H1 (cell line): ENCODE measurements around the gene INSYN2A. TPM values are rescaled to one million over a fixed set of nuclear protein-coding genes. Genes with fewer than 3 reads are reported as not detected.

ENCODE experiments used
- CEBPB ChIP-seq: IDR thresholded peaks from 2 replicates; pipeline ENCODE4 v1.6.1; 2012; ENCODE audit warnings: low read depth, low read length
- NRF1 ChIP-seq: IDR thresholded peaks from 2 replicates; pipeline ENCODE4 v1.6.1; 2011; ENCODE audit warnings: mild to moderate bottlenecking, low read depth, low read length, improper control_type of control experiment
- RAD21 ChIP-seq, 2 experiments: IDR thresholded peaks in 1 of 2; conservative IDR thresholded peaks in 1 of 2; 2 replicates each; pipeline ENCODE4 v1.6.1; 2011; ENCODE audit warnings: low read depth in 2 of 2, low read length in 2 of 2, improper control_type of control experiment in 1 of 2, inconsistent platforms in 1 of 2, mild to moderate bottlenecking in 1 of 2, moderate library complexity in 1 of 2
- polyA plus RNA-seq, 7 experiments: library from polyadenylated mRNA; depleted of rRNA in 3 of 7; stranded (reverse) in 5 of 7; unstranded in 2 of 7; fragments of >200 nt in 5 of 7; fragments of 200-250 nt in 2 of 7; gene quantifications; 1 replicate in 5 of 7; 2 replicates in 1 of 7; 4 replicates in 1 of 7; pipeline versions ENCODE4 v1.2.1 to v1.2.3, GENCODE V29; 2011 to 2013; ENCODE audit warnings: missing spikeins in 2 of 7, mixed read lengths in 2 of 7
- total RNA-seq: library from RNA; stranded (reverse); fragmentation: NEBNext Ultra II Directional; extraction: Animal tissue kit (Norgen Biotek cat#: 25700); gene quantifications from 2 replicates; pipeline ENCODE4 v1.2.1, GENCODE V29; 2021

INSYN2A gene
- total and polyA plus RNA-seq, 2 of the 8 experiments (the other 6 are each of a cell fraction or from before 2014, with no cell fraction given), result 0.11 to 0.19 TPM

DNA sequence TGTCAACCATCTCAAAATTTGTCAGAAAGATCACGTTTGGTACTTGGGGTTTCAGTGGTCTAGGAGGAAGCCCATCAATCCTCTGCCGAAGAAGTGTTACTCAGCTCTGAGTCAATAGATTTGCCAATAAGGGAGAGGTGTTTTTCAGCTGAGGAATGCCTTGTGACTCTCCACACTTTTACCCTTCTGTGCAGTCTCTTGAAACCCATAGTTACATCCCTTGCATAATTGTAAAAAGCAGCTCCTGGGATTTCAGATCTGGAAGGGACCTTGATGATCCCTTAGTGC, 47.5 kb downstream of the INSYN2A start (continued):
- TF ChIP-seq CEBPB, result no peak
- TF ChIP-seq NRF1, result no peak
- no peak for TF ChIP-seq RAD21 (IDR thresholded peaks at IDR 0.05 in 1 of 2, conservative IDR thresholded peaks at IDR 0.05 in 1 of 2; ENCODE audit: low read depth in 2 of 2, low read length in 2 of 2)
